ENCODE measurements around the gene DERA. TPM values are rescaled to one million over a fixed set of nuclear protein-coding genes. Genes with fewer than 3 reads are reported as not detected.

The DERA gene
- total RNA-seq, 2 donors from 2014 or later, result 33.0 to 33.7 TPM

- H3K4me1 ChIP-seq (replicated peaks), result peaks cover 2% of the 10 kb centered on the region
- no peak overlapping the region for H3K27ac ChIP-seq
- H3K4me3 ChIP-seq, result no peak overlapping the region
- 50% methylated on average over 5 of the region's 5 CpGs for WGBS
- intact Hi-C loops (cut with DNase I), result no loop called here
- no peaks in the 10 kb centered on the region for H3K27me3 ChIP-seq (replicated peaks; ENCODE audit: insufficient read depth)
- H3K36me3 ChIP-seq, result no peaks in the 10 kb centered on the region
- DNase-seq (ENCODE audit: low spot score), result no peak
- TF ChIP-seq, protein P1, sequence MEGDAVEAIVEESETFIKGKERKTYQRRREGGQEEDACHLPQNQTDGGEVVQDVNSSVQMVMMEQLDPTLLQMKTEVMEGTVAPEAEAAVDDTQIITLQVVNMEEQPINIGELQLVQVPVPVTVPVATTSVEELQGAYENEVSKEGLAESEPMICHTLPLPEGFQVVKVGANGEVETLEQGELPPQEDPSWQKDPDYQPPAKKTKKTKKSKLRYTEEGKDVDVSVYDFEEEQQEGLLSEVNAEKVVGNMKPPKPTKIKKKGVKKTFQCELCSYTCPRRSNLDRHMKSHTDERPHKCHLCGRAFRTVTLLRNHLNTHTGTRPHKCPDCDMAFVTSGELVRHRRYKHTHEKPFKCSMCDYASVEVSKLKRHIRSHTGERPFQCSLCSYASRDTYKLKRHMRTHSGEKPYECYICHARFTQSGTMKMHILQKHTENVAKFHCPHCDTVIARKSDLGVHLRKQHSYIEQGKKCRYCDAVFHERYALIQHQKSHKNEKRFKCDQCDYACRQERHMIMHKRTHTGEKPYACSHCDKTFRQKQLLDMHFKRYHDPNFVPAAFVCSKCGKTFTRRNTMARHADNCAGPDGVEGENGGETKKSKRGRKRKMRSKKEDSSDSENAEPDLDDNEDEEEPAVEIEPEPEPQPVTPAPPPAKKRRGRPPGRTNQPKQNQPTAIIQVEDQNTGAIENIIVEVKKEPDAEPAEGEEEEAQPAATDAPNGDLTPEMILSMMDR (IDR thresholded peaks at IDR 0.05), result no peak
- TF ChIP-seq POLR2AphosphoS5 (IDR thresholded peaks at IDR 0.05) (no peak), POLR2A (IDR thresholded peaks at IDR 0.05) (no peak)
- no peaks in the 10 kb centered on the region for H3K9me3 ChIP-seq
Observed at GRCh38 chr12:16034136-16034817, 123.1 kb downstream of the DERA start.

DNA sequence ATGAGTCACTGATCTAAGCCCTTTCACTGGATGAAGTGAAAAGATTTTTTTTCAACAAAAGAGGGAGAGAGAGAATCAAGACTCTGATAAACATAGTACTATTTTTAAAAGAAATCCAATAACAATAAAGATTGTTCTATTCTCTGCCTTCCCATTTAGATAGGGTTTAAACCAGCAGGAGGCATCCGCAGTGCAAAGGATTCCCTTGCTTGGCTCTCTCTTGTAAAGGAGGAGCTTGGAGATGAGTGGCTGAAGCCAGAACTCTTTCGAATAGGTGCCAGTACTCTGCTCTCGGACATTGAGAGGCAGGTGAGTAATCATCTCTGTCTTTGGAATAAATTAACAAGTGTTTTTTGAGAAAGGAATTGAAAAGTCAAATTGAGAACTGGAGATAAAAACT lies 124.9 kb downstream of the DERA start:
- intact Hi-C loops (cut with DNase I), result no loop called here
- H3K9me3 ChIP-seq, result no peaks in the 10 kb centered on the region
- H3K27ac ChIP-seq, result no peak overlapping the region
- 90% methylated on average over 3 of the region's 3 CpGs for WGBS
- H3K36me3 ChIP-seq, result no peaks in the 10 kb centered on the region
- no peak for DNase-seq (ENCODE audit: low spot score)
- peaks cover 2% of the 10 kb centered on the region for H3K4me1 ChIP-seq (replicated peaks)
- TF ChIP-seq, protein P1 (IDR thresholded peaks at IDR 0.05), result no peak
- TF ChIP-seq POLR2A (IDR thresholded peaks at IDR 0.05) (no peak), POLR2AphosphoS5 (IDR thresholded peaks at IDR 0.05) (no peak)
- no peaks in the 10 kb centered on the region for H3K27me3 ChIP-seq (replicated peaks; ENCODE audit: insufficient read depth)
- no peak overlapping the region for H3K4me3 ChIP-seq

DNA sequence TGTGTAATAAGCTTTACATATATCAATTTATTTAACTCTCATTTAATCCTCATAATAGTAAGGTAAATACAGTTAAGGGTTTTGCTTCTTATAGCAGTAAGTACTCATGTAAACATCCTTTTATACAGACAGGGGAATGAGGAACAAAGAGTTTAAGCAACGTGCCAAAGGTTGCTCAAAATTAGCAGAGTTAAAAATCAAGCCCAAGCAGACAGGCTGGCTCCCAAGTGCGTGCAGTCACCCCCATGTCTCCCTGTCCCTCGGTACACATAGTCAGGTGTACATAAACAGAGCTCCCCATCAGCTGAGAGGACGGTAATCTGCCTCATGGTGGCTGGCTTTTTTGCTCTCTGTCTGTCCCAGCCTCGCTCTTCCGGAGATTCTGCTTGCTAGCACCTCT lies 126.4 kb downstream of the DERA start:
- TF ChIP-seq POLR2A (IDR thresholded peaks at IDR 0.05) (no peak), POLR2AphosphoS5 (IDR thresholded peaks at IDR 0.05) (no peak)
- TF ChIP-seq, protein P1 (IDR thresholded peaks at IDR 0.05), result no peak
- DNase-seq (ENCODE audit: low spot score), result no peak

DNA sequence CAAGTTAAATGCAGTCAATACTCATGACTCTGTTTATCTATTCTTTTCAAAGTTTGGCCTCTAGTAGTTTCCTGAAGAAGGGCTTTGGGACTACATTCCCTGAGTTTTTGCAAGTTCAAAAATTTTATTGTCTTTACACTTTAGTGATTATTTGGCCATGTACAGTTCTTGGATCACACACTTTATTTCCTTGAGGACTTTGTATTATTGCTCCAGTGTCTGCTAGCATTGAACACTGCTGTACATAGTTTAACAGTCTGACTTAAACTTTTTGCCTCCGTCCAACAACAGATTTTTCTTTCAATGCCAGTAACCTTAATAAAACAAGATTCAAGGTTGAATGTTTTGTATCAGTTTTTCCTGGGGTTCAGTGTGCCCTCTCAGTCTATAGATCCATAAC lies 132.3 kb downstream of the DERA start:
- DNase-seq (ENCODE audit: low spot score), result no peak
- WGBS, result 97% methylated on average over 1 of the region's 1 CpG
- no peaks in the 10 kb centered on the region for H3K27me3 ChIP-seq (replicated peaks; ENCODE audit: insufficient read depth)
- intact Hi-C loops (cut with DNase I), result no loop called here
- no peaks in the 10 kb centered on the region for H3K4me1 ChIP-seq (replicated peaks)
- no peak overlapping the region for H3K27ac ChIP-seq
- TF ChIP-seq, protein P1 (IDR thresholded peaks at IDR 0.05), result no peak
- no peak for TF ChIP-seq POLR2A (IDR thresholded peaks at IDR 0.05)
- TF ChIP-seq POLR2AphosphoS5 (IDR thresholded peaks at IDR 0.05), result no peak
- H3K36me3 ChIP-seq, result no peaks in the 10 kb centered on the region
- no peaks in the 10 kb centered on the region for H3K9me3 ChIP-seq
- no peak overlapping the region for H3K4me3 ChIP-seq

More for the DNA sequence above, 126.4 kb downstream of the DERA start:
- Histone ChIP-seq H3K27me3 (replicated peaks; ENCODE audit: insufficient read depth) (no peaks in the 10 kb centered on the region), H3K4me3 (no peak overlapping the region), H3K27ac (no peak overlapping the region), H3K36me3 (no peaks in the 10 kb centered on the region), H3K9me3 (no peaks in the 10 kb centered on the region), H3K4me1 (replicated peaks) (peaks cover 2% of the 10 kb centered on the region)
- intact Hi-C loops (cut with DNase I), result no loop called here
- WGBS, result 53% methylated on average over 6 of the region's 6 CpGs

- no peak overlapping the region for H3K4me3 ChIP-seq
- WGBS, result 50% methylated on average over 1 of the region's 1 CpG
Observed at GRCh38 chr12:16046266-16046665, 135.1 kb downstream of the DERA start.

More at GRCh38 chr12:16046266-16046665, 135.1 kb downstream of the DERA start:
- Histone ChIP-seq H3K4me1 (replicated peaks) (no peaks in the 10 kb centered on the region), H3K27ac (no peak overlapping the region), H3K36me3 (no peaks in the 10 kb centered on the region), H3K9me3 (no peaks in the 10 kb centered on the region), H3K27me3 (replicated peaks; ENCODE audit: insufficient read depth) (no peaks in the 10 kb centered on the region)
- TF ChIP-seq, protein P1 (IDR thresholded peaks at IDR 0.05), result no peak
- TF ChIP-seq POLR2A (IDR thresholded peaks at IDR 0.05), result no peak
- TF ChIP-seq POLR2AphosphoS5 (IDR thresholded peaks at IDR 0.05), result no peak
- intact Hi-C loops (cut with DNase I), result no loop called here
- no peak for DNase-seq (ENCODE audit: low spot score)
